K562 (cell line): ENCODE measurements around the gene SERGEF. TPM values are rescaled to one million over a fixed set of nuclear protein-coding genes. Genes with fewer than 3 reads are reported as not detected.

ENCODE experiments used
- ATAC-seq: fragments of 200-7000 bp; cut with Tn5 transposase; 3 replicates; pipeline ENCODE4 v1.9.1; 2020; ENCODE audit warnings: moderate library complexity
- BruUV-seq: library from RNA; stranded (reverse); fragments of 400-500 nt; replicated peaks from 2 replicates; lab custom pipeline; 2021; lab: Mats Ljungman, UMichigan
- CTCF ChIA-PET: fragments of 300-600 bp; formaldehyde crosslinking; extraction: SDS; loops from one replicate; lab custom pipeline; 2021; ENCODE audit warnings: low intra/inter-chr PET ratio; lab: Yijun Ruan, JAX
- POLR2A ChIA-PET: fragments of 300-600, 350-650 bp; sonication (Branson Sonifier 250); formaldehyde crosslinking; extraction: SDS; loops from one replicate; lab custom pipeline; 2021; ENCODE audit warnings: antibody characterized with exemption, inconsistent platforms; lab: Yijun Ruan, JAX
- DNase-seq, 4 experiments: peaks; one replicate each; pipeline versions ENCODE4 v3.0.0 to v3.0.0-alpha.2; 2011 to 2018; ENCODE audit warnings: low spot score in 3 of 4, mixed read lengths in 3 of 4; ENCODE audit errors: extremely low read depth in 1 of 4
- FAIRE-seq: peaks from 2 replicates; lab custom pipeline; 2011; peaks lifted over from hg19 to GRCh38; lab: Jason Lieb, UNC
- H2AFZ ChIP-seq: 2 replicates; pipeline ENCODE4 v1.6.0; 2011; ENCODE audit warnings: low read depth, low read length, control low read depth, inconsistent platforms
- H3K27ac ChIP-seq: fragments of 200-600 bp; 3 replicates; pipeline ENCODE4 v1.8.0; 2011; ENCODE audit warnings: low read depth, mild to moderate bottlenecking, control low read depth, inconsistent platforms, low read length, moderate library complexity, mixed read lengths; ENCODE audit errors: extremely low read depth
- H3K27me3 ChIP-seq, 2 experiments: fragments of 300-600 bp in 1 of 2; 2 replicates in 1 of 2; 3 replicates in 1 of 2; pipeline versions ENCODE4 v1.6.0 to v1.8.0; 2011; ENCODE audit warnings: inconsistent platforms in 2 of 2, low read length in 2 of 2, mild to moderate bottlenecking in 1 of 2, mixed read lengths in 1 of 2, moderate library complexity in 1 of 2; ENCODE audit not compliant: control insufficient read depth in 2 of 2, insufficient read depth in 2 of 2
- H3K36me3 ChIP-seq: fragments of 300-600 bp; 3 replicates; pipeline ENCODE4 v1.8.0; 2011; ENCODE audit warnings: mild to moderate bottlenecking, low read length, inconsistent platforms; ENCODE audit not compliant: control insufficient read depth, insufficient read depth
- H3K4me1 ChIP-seq, 2 experiments: fragments of 200-600 bp in 1 of 2; replicated peaks in 1 of 2; 2 replicates in 1 of 2; 3 replicates in 1 of 2; pipeline versions ENCODE4 v1.5.1 to v1.8.0; 2011; ENCODE audit warnings: inconsistent platforms in 2 of 2, low read length in 2 of 2, mild to moderate bottlenecking in 1 of 2, mixed read lengths in 1 of 2, moderate library complexity in 1 of 2; ENCODE audit not compliant: control insufficient read depth in 2 of 2, insufficient read depth in 2 of 2
- H3K4me2 ChIP-seq: 2 replicates; pipeline ENCODE4 v1.6.1; 2011; ENCODE audit warnings: low read length, control low read depth, inconsistent platforms, mixed read lengths; ENCODE audit not compliant: insufficient read depth
- H3K4me3 ChIP-seq: fragments of 200-600 bp; sonication (generic), shearing (Covaris generic); 2 replicates; pipeline ENCODE4 v1.5.1; 2016; ENCODE audit warnings: control low read depth, inconsistent platforms
- H3K79me2 ChIP-seq: fragments of 200-600 bp; 3 replicates; pipeline ENCODE4 v1.8.0; 2011; ENCODE audit warnings: low read length, inconsistent platforms; ENCODE audit not compliant: control insufficient read depth, insufficient read depth
- H3K9ac ChIP-seq, 2 experiments: 2 replicates each; pipeline versions ENCODE4 v1.6.0 to v1.6.1; 2011; ENCODE audit warnings: low read depth in 2 of 2, low read length in 2 of 2, control low read depth in 1 of 2, inconsistent platforms in 1 of 2, mild to moderate bottlenecking in 1 of 2, mixed read lengths in 1 of 2; ENCODE audit not compliant: insufficient read depth in 1 of 2
- H3K9me1 ChIP-seq: one replicate; pipeline ENCODE4 v1.6.0; 2011; ENCODE audit warnings: inconsistent platforms, mild to moderate bottlenecking, low read length, moderate library complexity; ENCODE audit not compliant: control insufficient read depth, insufficient read depth
- H3K9me3 ChIP-seq: replicated peaks from 2 replicates; pipeline ENCODE4 v1.5.1; 2011; ENCODE audit warnings: low read depth, low read length, inconsistent platforms; ENCODE audit not compliant: control insufficient read depth, insufficient read depth
- H4K20me1 ChIP-seq: replicated peaks from 2 replicates; pipeline ENCODE4 v1.6.1; 2011; ENCODE audit warnings: low read length, inconsistent platforms, mixed read lengths; ENCODE audit not compliant: control insufficient read depth, insufficient read depth
- CBFB ChIP-seq: sonication (generic); formaldehyde crosslinking; IDR thresholded peaks from 2 replicates; pipeline ENCODE4 v1.4.0; 2020; ENCODE audit warnings: mild to moderate bottlenecking, missing genetic modification reagents
- MYNN ChIP-seq, 2 experiments: sonication (generic); formaldehyde crosslinking in 1 of 2; IDR thresholded peaks; 2 replicates each; pipeline versions ENCODE4 v1.5.0 to v1.6.1; 2016 to 2020; ENCODE audit warnings: antibody characterized with exemption in 1 of 2, missing genetic modification reagents in 1 of 2
- PHF21A ChIP-seq: fragments of 450-650 bp; IDR thresholded peaks from 2 replicates; pipeline ENCODE4 v1.6.1; 2017; ENCODE audit warnings: low read depth, borderline replicate concordance
- ZKSCAN3 ChIP-seq: fragments of 250-450 bp; sonication (Bioruptor Pico); IDR thresholded peaks from 2 replicates; pipeline ENCODE4 v1.4.0; 2020
- ZNF785 ChIP-seq: fragments of 250-450 bp; sonication (Bioruptor Pico); IDR thresholded peaks from 2 replicates; pipeline ENCODE4 v1.4.0; 2020; ENCODE audit warnings: mild to moderate bottlenecking
- WGBS: fragments of 100-300 bp; shearing (Covaris generic); methylation state at CpG from one replicate; pipeline ENCODE4 v1.1.6; 2016; ENCODE audit warnings: low coverage, mixed read lengths; ENCODE audit not compliant: insufficient coverage; ENCODE audit errors: missing lambda C conversion rate; 5-methylcytosine and 5-hydroxymethylcytosine counted together
- in situ Hi-C: fragments of 300-500 bp; cut with MboI; formaldehyde crosslinking; loops from 4 replicates; pipeline ENCODE4 v1.15.0; 2018; ENCODE audit warnings: inconsistent platforms, mixed read lengths
- intact Hi-C: fragments of 100-400 bp; cut with micrococcal nuclease; formaldehyde crosslinking; loops from 2 replicates; pipeline ENCODE4 v1.14.2; 2022
- polyA plus RNA-seq, 8 experiments: library from polyadenylated mRNA; depleted of rRNA in 4 of 8; stranded (reverse) in 5 of 8; unstranded in 3 of 8; fragments of >200 nt; fragmentation: Nextera tagmentation in 2 of 8; fragmentation: Illumina TruSeq in 1 of 8; extraction: Ambion mirVana in 2 of 8; extraction: Trizol in 1 of 8; gene quantifications; 2 replicates each; pipeline versions ENCODE4 v1.2.1 to v1.2.3, GENCODE V29; 2011 to 2014; ENCODE audit warnings: inconsistent platforms in 1 of 8, missing spikeins in 1 of 8
- total RNA-seq, 7 experiments: library from RNA; depleted of rRNA in 6 of 7; stranded (reverse); fragments of >200 nt in 6 of 7; fragmentation: Illumina TruSeq in 2 of 7; extraction: Trizol in 2 of 7; gene quantifications; 2 replicates each; pipeline versions ENCODE4 v1.2.1 to v1.2.3, GENCODE V29; 2011 to 2021; ENCODE audit warnings: low replicate concordance in 1 of 7
- TF ChIP-seq, protein P1 (sequence below): fragments of 450-650 bp; conservative IDR thresholded peaks from 2 replicates; pipeline ENCODE4 v1.6.1; 2016; ENCODE audit warnings: missing genetic modification characterization, low read depth, mild to moderate bottlenecking, control low read depth, missing compliant biosample characterization

The SERGEF gene
- total and polyA plus RNA-seq, 9 of the 15 experiments (the other 6 are each of a cell fraction or from before 2014, with no cell fraction given): 10.2 to 28.0 (median 19.9) TPM

DNA sequence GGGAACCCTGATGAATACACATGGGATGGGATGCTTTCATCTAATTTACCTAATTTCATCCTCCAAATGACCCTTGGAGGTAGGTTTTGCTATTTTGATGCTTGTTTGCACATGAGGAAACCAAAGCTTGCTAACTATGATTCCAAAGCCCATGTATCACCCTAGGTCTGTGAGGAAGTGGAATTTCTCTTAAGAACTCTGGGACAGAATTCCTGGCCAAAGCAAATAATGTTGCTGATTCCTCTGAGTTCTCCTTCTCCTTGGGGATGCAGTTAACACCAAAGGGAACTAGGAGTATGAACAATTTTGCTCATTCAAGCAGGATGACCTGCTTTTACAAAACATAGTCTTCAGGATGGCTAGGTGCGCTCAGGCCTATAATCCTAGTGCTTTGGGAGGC, 198.3 kb downstream of the SERGEF start:
- no peak overlapping the region for H3K4me2 ChIP-seq
- in situ Hi-C loops: no loop called here
- WGBS: 33% methylated on average over 1 of the region's 1 CpG

DNA sequence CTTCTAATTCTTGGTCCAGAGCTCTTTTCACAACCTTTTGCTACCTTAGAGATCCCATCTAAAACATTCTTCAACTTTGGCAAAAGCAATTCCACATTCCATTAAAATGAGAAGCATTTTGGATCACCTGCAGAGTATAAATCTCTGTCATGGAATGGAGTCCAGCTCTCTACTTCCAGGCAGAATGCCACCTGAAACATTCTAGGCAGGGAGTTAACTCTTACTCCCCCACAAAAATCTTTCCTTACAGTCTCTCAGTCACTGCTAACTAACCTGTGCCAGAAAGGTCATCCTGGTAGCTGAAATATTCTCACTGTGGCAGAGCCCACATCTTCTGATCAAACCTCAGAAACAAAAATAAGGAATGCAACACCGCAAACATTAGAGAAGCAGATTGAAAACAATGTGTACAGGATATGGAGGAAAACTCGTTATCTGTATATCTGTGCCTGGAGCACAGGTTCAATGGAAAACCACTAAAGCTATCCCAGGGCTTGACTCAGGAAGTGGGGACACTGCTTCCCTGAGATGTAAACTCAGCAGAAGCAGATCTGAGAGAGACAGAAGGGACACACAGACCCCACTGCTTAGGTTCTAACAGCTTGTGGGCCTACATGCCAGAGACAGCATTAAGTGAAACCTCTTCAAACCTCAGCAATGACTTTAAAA, 199.3 kb downstream of the SERGEF start:
- peaks cover 5% of the 10 kb centered on the region; the same call in 1 of the 2 replicates for H4K20me1 ChIP-seq
- FAIRE-seq (no peak), DNase-seq (no peak), ATAC-seq (no peak)
- no peaks in the 10 kb centered on the region for H3K9me1 ChIP-seq
- no peak overlapping the region for H3K9ac ChIP-seq
- 21% methylated on average over 2 of the region's 2 CpGs for WGBS
- no peak overlapping the region for H3K27ac ChIP-seq
- intact Hi-C loops: no loop called here
- in situ Hi-C loops: no loop called here
- ChIA-PET POLR2A (interaction anchor here (0.7 to 1.1 kb wide), 4 partner anchors 18 to 45 kb away, joined by 3 to 4 read pairs (median 3); no protein-coding TSS in a partner anchor), CTCF (no interaction called here)
- no peaks in the 10 kb centered on the region for H3K9me3 ChIP-seq
- H2AFZ ChIP-seq: no peak overlapping the region
- H3K4me2 ChIP-seq: no peak overlapping the region
- no peaks in the 10 kb centered on the region for H3K79me2 ChIP-seq
- BruUV-seq: no TSS peak
- H3K4me3 ChIP-seq: no peak overlapping the region
- H3K27me3 ChIP-seq: no peaks in the 10 kb centered on the region
- no peaks in the 10 kb centered on the region for H3K4me1 ChIP-seq
- no peaks in the 10 kb centered on the region for H3K36me3 ChIP-seq
- TF ChIP-seq ZNF785 (CRISPR knock-in tag) (no peak), ZKSCAN3 (CRISPR knock-in tag) (no peak)
- TF ChIP-seq, protein P1, sequence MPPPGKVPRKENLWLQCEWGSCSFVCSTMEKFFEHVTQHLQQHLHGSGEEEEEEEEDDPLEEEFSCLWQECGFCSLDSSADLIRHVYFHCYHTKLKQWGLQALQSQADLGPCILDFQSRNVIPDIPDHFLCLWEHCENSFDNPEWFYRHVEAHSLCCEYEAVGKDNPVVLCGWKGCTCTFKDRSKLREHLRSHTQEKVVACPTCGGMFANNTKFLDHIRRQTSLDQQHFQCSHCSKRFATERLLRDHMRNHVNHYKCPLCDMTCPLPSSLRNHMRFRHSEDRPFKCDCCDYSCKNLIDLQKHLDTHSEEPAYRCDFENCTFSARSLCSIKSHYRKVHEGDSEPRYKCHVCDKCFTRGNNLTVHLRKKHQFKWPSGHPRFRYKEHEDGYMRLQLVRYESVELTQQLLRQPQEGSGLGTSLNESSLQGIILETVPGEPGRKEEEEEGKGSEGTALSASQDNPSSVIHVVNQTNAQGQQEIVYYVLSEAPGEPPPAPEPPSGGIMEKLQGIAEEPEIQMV: no peak

More for the DNA sequence above, 198.3 kb downstream of the SERGEF start:
- no peaks in the 10 kb centered on the region for H3K9me1 ChIP-seq
- no peaks in the 10 kb centered on the region for H3K36me3 ChIP-seq
- H3K79me2 ChIP-seq: no peaks in the 10 kb centered on the region
- H3K9me3 ChIP-seq: no peaks in the 10 kb centered on the region
- no peak overlapping the region for H3K9ac ChIP-seq
- H3K4me3 ChIP-seq: no peak overlapping the region
- ATAC-seq (no peak), DNase-seq (no peak), FAIRE-seq (no peak)
- no TSS peak for BruUV-seq
- ChIA-PET POLR2A (no interaction called here), CTCF (no interaction called here)
- no peak overlapping the region for H2AFZ ChIP-seq
- H3K27me3 ChIP-seq: no peaks in the 10 kb centered on the region
- peaks cover 7% of the 10 kb centered on the region; the same call in 1 of the 2 replicates for H4K20me1 ChIP-seq
- no peaks in the 10 kb centered on the region for H3K4me1 ChIP-seq
- no peak overlapping the region for H3K27ac ChIP-seq
- TF ChIP-seq CBFB (CRISPR knock-in tag) (no peak), PHF21A (no peak), MYNN (IDR thresholded peaks at IDR 0.05) (no peak), MYNN (CRISPR knock-in tag; IDR thresholded peaks at IDR 0.05) (no peak)
- intact Hi-C loops: no loop called here
